Measurements from ENCODE around the gene NFATC2. TPM values are rescaled to one million over a fixed set of nuclear protein-coding genes. Genes with fewer than 3 reads are reported as not detected.

Gene NFATC2
- total and polyA plus RNA-seq, 2 experiments from 2014 or later = 0.52 to 0.59 TPM

DNA sequence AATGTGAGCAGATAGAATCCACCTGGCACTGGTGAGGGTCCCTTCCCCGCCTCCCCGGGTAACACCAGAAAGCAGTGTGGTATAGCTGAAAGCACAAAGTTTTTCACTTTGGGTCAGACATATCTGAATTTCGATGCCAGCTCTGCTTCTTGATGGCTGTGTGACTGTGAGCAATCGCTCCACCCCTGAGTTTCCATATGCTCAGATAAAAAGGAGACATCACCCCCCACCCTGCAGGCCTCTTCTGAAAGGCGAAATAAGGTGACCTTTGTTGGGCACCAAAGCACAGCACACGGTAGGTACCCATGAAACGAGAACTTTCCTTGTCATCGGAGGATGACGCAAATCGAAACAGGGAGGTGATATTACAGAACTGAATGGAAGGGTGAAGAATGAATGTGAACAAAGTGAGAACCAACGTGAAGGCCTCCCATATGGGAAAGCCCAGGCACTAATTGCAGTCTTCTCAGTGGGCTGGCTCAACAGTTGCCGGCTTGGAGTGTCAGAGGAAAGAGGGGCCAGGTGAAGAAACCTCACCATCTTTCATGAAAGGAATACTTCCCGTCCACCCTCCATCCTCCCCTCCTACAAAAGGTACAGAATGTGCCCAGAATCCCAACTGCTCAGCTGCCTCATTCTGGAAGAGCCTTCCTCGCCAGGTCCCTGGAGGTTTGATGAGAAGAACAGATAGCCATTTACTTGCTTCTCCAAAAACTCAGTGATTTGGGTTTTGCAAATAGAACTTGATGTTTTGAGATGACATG lies 61.8 kb downstream of the NFATC2 start:
- no peak overlapping the region for H3K27ac Mint-ChIP-seq

More for the DNA sequence above, 61.8 kb downstream of the NFATC2 start:
- DNase-seq (ENCODE audit: low spot score) (no peak), ATAC-seq (no peak)
- Histone ChIP-seq H3K27ac (ENCODE audit: low read depth) (no peak overlapping the region), H3K27me3 (ENCODE audit: insufficient read depth) (no peaks in the 10 kb centered on the region), H3K4me1 (ENCODE audit: insufficient read depth) (no peaks in the 10 kb centered on the region), H3F3A (replicated peaks; ENCODE audit: low read depth) (no peaks in the 10 kb centered on the region), H3K4me2 (no peak overlapping the region), H3K79me2 (replicated peaks; ENCODE audit: insufficient read depth) (no peaks in the 10 kb centered on the region), H4K20me1 (replicated peaks; ENCODE audit: insufficient read depth) (no peaks in the 10 kb centered on the region), H3K4me3 (no peak overlapping the region), H3K36me3 (ENCODE audit: insufficient read depth) (no peaks in the 10 kb centered on the region), H2AFZ (no peak overlapping the region), H3K9me2 (ENCODE audit: insufficient read depth) (no peaks in the 10 kb centered on the region)
- TF ChIP-seq POLR2AphosphoS5 (IDR thresholded peaks at IDR 0.05; ENCODE audit: low read depth) (no peak), STAT1 (IDR thresholded peaks at IDR 0.05; ENCODE audit: unreplicated experiment) (no peak), ZNF331 (CRISPR knock-in tag; IDR thresholded peaks at IDR 0.05; ENCODE audit: low read depth) (no peak), JUNB (IDR thresholded peaks at IDR 0.05; ENCODE audit: unreplicated experiment) (no peak), EZH2phosphoT487 (IDR thresholded peaks at IDR 0.05; ENCODE audit: unreplicated experiment) (no peak)
- TF ChIP-seq, protein P1, sequence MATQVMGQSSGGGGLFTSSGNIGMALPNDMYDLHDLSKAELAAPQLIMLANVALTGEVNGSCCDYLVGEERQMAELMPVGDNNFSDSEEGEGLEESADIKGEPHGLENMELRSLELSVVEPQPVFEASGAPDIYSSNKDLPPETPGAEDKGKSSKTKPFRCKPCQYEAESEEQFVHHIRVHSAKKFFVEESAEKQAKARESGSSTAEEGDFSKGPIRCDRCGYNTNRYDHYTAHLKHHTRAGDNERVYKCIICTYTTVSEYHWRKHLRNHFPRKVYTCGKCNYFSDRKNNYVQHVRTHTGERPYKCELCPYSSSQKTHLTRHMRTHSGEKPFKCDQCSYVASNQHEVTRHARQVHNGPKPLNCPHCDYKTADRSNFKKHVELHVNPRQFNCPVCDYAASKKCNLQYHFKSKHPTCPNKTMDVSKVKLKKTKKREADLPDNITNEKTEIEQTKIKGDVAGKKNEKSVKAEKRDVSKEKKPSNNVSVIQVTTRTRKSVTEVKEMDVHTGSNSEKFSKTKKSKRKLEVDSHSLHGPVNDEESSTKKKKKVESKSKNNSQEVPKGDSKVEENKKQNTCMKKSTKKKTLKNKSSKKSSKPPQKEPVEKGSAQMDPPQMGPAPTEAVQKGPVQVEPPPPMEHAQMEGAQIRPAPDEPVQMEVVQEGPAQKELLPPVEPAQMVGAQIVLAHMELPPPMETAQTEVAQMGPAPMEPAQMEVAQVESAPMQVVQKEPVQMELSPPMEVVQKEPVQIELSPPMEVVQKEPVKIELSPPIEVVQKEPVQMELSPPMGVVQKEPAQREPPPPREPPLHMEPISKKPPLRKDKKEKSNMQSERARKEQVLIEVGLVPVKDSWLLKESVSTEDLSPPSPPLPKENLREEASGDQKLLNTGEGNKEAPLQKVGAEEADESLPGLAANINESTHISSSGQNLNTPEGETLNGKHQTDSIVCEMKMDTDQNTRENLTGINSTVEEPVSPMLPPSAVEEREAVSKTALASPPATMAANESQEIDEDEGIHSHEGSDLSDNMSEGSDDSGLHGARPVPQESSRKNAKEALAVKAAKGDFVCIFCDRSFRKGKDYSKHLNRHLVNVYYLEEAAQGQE (IDR thresholded peaks at IDR 0.05; ENCODE audit: unreplicated experiment) = no peak
- TF ChIP-seq, protein P2, sequence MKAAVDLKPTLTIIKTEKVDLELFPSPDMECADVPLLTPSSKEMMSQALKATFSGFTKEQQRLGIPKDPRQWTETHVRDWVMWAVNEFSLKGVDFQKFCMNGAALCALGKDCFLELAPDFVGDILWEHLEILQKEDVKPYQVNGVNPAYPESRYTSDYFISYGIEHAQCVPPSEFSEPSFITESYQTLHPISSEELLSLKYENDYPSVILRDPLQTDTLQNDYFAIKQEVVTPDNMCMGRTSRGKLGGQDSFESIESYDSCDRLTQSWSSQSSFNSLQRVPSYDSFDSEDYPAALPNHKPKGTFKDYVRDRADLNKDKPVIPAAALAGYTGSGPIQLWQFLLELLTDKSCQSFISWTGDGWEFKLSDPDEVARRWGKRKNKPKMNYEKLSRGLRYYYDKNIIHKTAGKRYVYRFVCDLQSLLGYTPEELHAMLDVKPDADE (IDR thresholded peaks at IDR 0.05) = no peak
- TF ChIP-seq, protein P3, sequence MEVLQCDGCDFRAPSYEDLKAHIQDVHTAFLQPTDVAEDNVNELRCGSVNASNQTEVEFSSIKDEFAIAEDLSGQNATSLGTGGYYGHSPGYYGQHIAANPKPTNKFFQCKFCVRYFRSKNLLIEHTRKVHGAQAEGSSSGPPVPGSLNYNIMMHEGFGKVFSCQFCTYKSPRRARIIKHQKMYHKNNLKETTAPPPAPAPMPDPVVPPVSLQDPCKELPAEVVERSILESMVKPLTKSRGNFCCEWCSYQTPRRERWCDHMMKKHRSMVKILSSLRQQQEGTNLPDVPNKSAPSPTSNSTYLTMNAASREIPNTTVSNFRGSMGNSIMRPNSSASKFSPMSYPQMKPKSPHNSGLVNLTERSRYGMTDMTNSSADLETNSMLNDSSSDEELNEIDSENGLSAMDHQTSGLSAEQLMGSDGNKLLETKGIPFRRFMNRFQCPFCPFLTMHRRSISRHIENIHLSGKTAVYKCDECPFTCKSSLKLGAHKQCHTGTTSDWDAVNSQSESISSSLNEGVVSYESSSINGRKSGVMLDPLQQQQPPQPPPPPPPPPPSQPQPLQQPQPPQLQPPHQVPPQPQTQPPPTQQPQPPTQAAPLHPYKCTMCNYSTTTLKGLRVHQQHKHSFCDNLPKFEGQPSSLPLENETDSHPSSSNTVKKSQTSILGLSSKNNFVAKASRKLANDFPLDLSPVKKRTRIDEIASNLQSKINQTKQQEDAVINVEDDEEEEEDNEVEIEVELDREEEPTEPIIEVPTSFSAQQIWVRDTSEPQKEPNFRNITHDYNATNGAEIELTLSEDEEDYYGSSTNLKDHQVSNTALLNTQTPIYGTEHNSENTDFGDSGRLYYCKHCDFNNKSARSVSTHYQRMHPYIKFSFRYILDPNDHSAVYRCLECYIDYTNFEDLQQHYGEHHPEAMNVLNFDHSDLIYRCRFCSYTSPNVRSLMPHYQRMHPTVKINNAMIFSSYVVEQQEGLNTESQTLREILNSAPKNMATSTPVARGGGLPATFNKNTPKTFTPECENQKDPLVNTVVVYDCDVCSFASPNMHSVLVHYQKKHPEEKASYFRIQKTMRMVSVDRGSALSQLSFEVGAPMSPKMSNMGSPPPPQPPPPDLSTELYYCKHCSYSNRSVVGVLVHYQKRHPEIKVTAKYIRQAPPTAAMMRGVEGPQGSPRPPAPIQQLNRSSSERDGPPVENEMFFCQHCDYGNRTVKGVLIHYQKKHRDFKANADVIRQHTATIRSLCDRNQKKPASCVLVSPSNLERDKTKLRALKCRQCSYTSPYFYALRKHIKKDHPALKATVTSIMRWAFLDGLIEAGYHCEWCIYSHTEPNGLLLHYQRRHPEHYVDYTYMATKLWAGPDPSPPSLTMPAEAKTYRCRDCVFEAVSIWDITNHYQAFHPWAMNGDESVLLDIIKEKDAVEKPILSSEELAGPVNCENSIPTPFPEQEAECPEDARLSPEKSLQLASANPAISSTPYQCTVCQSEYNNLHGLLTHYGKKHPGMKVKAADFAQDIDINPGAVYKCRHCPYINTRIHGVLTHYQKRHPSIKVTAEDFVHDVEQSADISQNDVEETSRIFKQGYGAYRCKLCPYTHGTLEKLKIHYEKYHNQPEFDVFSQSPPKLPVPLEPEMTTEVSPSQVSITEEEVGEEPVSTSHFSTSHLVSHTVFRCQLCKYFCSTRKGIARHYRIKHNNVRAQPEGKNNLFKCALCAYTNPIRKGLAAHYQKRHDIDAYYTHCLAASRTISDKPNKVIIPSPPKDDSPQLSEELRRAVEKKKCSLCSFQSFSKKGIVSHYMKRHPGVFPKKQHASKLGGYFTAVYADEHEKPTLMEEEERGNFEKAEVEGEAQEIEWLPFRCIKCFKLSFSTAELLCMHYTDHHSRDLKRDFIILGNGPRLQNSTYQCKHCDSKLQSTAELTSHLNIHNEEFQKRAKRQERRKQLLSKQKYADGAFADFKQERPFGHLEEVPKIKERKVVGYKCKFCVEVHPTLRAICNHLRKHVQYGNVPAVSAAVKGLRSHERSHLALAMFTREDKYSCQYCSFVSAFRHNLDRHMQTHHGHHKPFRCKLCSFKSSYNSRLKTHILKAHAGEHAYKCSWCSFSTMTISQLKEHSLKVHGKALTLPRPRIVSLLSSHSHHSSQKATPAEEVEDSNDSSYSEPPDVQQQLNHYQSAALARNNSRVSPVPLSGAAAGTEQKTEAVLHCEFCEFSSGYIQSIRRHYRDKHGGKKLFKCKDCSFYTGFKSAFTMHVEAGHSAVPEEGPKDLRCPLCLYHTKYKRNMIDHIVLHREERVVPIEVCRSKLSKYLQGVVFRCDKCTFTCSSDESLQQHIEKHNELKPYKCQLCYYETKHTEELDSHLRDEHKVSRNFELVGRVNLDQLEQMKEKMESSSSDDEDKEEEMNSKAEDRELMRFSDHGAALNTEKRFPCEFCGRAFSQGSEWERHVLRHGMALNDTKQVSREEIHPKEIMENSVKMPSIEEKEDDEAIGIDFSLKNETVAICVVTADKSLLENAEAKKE (CRISPR knock-in tag; IDR thresholded peaks at IDR 0.05) = no peak
- TF ChIP-seq, protein P4, sequence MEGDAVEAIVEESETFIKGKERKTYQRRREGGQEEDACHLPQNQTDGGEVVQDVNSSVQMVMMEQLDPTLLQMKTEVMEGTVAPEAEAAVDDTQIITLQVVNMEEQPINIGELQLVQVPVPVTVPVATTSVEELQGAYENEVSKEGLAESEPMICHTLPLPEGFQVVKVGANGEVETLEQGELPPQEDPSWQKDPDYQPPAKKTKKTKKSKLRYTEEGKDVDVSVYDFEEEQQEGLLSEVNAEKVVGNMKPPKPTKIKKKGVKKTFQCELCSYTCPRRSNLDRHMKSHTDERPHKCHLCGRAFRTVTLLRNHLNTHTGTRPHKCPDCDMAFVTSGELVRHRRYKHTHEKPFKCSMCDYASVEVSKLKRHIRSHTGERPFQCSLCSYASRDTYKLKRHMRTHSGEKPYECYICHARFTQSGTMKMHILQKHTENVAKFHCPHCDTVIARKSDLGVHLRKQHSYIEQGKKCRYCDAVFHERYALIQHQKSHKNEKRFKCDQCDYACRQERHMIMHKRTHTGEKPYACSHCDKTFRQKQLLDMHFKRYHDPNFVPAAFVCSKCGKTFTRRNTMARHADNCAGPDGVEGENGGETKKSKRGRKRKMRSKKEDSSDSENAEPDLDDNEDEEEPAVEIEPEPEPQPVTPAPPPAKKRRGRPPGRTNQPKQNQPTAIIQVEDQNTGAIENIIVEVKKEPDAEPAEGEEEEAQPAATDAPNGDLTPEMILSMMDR (conservative IDR thresholded peaks at IDR 0.05; ENCODE audit: low read depth in 2 of 2) = no peak
- Mint-ChIP-seq H3K9me3 (peaks cover 3% of the 10 kb centered on the region; the same call in 2 of the 3 replicates), H3K36me3 (ENCODE audit: low read depth) (no peaks in the 10 kb centered on the region), H3K4me3 (no peak overlapping the region), H3K4me1 (peaks cover 4% of the 10 kb centered on the region; the same call in 1 of the 3 replicates), H3K27me3 (ENCODE audit: insufficient read depth, low read depth, poor library complexity) (peaks cover 4% of the 10 kb centered on the region)
